ENCODE measurements around the gene LYST.
"Not testable (repeated sequence)": the region's sequence is repeated elsewhere in the genome, so short reads cannot be mapped to it uniquely, and the experiment has no call there.

The LYST gene

DNA sequence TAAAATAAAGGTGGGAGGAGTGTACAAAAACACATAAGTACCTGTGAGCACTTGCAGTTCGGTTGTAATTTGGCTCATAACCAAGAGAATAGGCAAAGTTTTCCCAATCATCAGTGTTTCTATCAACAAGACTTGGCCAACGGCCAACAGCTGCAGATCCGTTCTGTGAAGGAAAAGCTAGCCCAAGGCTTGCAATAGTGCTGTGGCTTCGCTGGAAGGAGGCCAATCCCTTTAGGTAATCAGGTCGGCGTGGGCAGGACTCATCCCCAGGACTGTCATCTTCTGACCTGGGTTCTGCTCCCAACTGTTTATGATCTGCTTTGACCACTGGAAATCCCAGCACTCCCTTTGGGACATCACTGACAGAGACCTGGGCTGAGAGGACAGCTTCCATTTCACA, 107.8 kb downstream of the LYST start:
- peak; percentile 78 for DNase-seq (ENCODE audit: low read depth)

DNA sequence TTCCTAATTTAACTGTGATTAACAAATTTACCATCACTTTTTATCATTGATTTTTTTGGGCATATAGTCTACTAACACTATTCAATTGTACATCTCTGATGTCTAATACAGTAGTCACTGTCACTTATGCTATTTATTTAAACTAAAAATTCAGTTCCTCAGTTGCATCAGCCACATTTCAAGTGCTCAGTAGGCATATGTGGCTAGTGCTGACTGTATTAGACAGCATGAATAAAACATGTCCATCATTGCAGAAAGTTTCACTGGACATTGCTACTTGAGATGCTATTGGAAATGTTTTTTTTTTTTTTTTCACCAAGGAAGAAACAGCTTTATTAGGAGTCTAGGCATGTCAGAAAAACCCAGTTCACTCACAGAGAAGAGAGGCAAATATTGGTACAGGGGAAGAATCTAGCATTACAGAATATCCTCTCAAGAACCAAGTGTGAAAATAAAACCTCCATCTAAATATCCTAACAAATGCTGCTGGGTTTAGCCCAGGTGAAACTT, 109.1 kb downstream of the LYST start:
- DNase-seq (ENCODE audit: low read depth) = no peak

DNA sequence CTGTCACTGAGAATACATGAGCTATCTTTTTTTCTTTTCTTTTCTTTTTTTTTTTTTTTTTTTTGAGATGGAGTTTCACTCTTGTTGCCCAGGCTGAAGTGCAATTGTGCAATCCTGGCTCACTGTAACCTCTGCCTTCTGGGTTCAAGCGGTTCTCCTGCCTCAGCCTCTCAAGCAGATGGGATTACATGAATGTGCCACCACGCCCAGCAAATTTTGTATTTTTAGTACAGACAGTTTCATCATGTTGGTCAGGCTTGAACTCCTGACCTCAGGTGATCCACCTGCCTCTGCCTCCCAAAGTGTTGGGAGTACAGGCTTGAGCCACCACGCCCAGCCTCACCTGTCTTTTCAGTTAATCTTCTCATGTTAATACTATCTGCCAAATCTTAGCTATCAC, 112.5 kb downstream of the LYST start:
- not testable (repeated sequence) for DNase-seq (ENCODE audit: low read depth)

DNA sequence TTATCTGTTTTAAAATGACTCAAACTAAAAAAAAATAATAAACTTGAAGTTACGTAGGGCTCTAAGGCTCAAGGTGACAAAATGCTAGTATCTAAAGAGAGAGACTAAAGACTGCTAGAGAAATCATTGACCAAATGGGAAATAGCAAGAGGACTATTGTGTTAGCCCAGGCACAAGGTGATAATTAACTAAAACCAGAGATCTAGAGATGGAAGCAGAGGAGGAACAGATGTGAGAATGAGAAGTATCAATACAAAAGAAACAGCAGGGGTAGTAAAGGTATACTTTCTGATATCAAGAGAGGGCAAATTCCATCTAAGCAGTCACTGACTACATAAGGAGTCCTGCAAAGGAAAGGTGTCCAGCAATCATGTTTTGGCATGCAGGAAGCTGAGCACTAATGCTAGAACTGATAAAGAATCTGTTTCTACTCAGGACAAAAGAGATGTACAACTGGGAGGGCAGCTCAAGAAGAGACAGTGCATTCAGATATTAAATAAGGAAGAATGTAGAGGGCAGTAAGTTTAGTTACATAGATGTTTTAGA, 116.9 kb downstream of the LYST start:
- DNase-seq (ENCODE audit: low read depth) = no peak

DNA sequence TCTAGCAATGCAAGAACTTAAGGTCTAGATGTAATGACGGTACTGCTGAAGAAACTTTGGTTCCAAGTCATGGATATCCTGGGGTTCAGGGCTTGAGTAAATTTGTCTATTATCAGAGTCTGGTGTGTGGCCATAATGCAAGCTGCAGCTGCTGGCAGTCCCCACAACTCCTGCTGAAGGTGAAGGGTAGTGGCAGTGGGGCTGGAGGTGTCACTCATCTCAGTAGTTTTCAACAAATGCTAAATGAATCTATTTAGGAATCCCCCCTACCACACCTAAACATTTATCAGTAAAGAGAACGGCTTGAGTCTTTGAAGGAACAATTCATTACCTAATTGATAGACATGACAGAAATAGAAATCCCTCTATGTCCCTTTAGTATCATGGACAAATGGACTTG, 118.0 kb downstream of the LYST start:
- DNase-seq (ENCODE audit: low read depth) = no peak

DNA sequence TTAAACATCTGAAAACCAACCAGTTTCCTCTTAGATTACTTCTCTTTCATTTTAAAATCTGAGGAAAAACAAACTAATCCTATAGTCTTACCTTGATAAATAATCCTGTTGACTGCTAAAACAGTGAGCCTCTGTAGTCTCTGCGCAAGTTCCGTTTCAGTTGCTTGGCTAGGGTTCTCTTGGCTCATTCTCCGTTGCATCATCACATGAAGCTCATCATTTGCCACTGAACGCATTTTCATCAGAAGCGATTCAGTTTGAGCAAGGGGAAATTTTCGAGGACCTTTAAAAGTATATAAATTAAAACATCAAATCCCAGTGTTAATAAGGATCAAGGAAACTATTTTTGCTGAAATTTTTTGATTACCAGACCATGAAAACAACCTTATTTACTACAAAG, 120.5 kb downstream of the LYST start:
- no peak for DNase-seq (ENCODE audit: low read depth)

DNA sequence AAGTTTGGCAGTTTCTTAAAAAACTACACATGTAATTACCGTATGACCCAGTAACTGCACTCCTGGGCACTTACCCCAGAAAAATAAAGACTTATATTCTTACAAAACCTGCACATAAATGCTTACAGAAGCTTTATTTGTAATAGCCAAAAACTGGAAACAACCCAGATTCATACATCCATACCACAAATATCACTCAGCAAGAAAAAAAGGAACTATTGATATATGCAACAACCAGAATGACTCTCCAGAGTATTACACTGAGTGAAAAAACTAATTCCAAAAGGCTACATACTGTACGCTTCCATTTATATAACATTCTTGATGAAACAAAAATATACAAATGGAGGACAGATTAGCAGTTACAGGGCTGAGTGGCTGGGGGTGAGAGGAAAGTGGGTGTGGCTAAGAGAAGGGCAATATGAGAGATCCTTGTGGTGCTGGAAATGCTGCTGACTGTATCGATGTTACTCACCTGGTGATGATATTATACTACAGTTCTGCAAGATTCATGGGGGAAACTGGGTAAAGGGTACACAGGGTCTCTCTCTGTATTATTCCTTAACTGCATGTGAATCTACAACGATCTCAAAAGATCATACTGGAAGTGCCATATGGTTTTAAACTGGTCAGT, 121.1 kb downstream of the LYST start:
- peak; percentile 49 for DNase-seq (ENCODE audit: low read depth)

DNA sequence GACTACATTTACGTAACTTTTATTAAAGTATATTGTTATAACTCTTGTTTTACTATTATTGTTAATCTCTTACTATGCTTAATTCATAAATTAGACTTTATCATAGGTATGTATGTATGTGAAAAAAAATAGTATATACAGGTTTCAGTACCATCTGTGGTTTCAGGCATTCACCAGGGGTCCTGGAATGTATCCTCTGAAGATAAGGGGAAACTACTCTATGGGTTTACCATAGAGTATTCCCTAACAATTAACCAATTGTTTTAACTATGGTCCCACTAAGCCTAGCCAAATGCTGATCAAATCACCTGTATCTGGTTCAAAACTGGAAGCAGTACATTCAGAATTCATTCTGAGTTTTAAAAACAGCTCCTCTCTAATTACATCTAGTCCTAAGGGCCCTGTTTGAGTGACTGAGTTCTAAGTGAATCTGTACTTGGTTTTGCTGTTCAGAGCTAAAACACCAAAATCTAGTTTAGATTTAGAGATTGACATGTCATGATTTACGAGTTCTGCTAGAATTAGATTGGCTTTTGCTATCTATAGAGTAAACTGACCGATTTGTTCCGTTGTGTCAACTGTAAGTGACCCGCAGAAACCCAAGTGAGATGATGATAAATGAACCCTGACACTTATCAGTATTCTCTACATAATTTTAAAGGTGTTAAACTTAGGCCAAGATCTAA, 123.6 kb downstream of the LYST start:
- DNase-seq (ENCODE audit: low read depth) = no peak

DNA sequence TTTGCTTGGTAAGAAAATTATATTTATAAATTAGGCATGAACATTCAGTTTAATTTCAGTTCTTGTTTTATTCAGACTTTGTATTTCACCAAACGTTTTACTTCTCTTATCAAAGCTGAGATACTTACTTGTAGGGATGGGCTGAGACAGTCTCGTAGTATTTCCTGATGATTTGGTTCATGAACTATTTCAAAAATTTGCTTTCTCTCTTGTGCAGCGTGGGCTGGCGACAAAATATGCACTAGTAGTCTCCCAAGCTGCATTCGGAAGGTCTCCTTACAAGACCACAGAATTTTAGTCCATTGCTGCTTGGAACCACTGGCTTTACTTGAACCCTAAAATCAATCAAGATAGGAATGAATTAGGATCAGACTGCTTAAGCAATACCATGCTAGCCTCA, 125.4 kb downstream of the LYST start:
- peak; percentile 92 for DNase-seq (ENCODE audit: low read depth)

DNA sequence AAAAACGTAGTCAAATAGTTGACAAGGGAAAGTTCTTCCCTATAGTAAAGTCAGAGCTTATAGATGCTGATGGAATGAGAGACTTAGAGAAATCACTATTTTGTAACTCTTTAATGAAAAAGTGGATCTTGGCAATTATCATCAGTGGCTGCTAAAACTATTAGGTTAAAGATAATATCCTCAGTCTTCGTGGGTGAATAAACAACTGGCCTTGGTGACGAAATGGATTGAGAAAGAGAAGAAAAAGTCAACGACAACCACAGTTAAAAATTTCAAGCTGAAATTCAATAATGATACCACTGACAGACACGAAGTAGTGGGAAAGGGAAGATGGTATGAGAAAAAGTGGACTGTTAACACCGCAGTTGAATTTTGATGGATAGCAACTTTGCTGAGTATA, 127.1 kb downstream of the LYST start:
- peak; percentile 64 for DNase-seq (ENCODE audit: low read depth)

DNA sequence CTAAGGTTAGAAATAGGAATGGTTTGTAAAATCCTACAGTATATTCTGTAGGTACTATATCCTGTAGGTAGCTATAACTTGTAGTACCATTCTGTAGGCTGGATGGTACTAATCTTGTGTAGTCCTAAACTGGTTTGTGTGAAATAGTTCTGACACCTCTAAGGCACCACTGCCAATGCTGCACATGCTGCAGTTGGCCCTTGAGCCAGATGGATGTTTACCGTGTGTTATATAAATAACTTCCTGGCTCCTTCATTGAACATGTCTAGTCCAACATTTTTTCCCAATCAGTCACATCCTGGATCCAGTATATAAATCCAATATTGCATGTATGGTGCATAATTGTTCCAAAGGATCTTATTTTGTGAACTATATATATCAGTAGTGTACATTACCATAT, 127.6 kb downstream of the LYST start:
- peak; percentile 72 for DNase-seq (ENCODE audit: low read depth)

DNA sequence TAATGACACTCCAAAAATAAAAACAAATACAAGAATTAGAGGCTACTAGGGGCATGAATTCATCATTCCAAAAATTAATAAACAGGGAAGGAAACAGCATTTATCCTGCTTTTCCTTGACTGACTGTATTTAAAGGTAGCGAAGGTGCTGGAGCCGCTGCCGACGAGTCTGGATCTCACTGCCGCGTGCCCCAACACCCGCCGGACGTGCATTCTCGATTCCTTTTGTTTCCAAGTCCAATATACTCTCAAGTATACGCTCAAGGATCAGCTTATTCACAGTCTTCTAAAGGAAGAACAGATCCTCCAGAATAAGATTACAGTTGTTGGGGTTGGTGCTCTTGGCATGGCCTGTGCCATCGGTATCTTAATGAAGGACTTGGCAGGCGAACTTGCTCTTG, 129.0 kb downstream of the LYST start:
- DNase-seq (ENCODE audit: low read depth) = no peak

DNA sequence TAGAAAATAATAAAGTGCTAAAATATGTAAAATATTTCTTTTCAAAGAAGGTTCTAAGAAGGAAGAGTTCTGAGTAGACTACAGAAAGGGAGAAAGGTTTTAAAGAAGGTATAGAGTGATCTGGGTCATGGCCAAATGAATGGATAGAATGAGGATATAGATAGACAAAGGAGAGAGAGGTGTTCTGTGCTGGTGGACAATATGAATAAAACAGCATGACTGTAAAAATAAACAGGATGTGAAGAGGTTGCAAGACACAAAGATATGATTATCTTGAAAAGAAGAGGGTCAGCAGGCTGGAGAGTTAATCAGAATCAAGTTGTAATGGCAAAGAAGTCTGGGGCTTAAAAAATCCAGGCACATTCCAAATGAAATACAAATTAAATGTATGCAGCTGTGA, 130.4 kb downstream of the LYST start:
- no peak for DNase-seq (ENCODE audit: low read depth)

DNA sequence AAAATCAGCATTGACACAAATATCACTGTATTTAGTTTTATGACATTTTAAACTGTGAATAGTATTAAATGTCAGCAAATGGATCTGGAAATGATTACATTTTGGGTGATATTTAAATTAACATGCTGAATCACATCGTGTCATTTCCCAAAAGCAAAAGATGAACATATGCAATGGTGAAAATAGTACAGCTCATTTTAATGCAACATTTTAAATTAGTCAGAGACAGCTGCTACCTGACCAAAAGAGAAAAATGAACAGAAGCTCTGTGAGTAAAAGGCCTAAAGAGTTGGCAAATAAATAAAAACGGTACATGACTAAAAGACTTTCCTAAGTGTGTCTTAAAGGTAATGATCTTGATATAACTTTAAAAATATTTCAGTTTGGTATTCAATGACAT, 131.1 kb downstream of the LYST start:
- DNase-seq (ENCODE audit: low read depth) = no peak

DNA sequence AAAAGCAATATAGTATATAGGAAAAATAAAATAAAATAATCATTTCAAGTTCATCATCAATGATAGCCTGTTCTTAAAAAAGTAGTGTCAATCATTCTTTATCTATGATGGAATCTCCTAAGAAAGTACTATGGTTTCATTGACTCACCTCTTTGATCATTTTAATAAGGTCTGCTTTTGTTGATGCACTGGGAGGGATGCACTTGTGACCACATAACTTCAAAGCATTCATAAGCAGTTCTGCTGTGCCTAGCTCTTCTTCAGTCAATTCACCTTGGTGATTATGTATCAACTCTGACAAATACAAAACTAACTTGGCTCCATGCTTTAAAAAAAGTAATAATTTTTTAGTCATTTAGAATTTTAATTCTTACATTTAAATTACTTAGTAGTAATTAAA, 132.4 kb downstream of the LYST start:
- no peak for DNase-seq (ENCODE audit: low read depth)

DNA sequence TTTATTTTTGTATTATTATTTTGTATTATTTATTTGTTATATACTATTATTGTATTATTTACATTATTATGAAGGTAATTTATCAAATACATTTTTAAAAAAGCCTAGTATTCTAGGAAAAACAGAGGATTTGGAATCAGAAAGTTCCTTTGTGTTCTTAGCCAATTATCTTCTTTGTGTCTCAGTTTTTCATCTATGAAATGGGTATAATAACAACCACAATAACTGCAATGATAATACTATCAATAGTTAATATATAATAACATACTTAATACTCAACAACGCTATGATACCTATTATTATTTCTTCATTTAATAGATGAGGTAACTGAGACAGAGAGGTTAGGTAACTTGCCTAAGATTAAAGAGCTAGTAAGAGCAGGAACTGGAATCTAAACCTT, 136.7 kb downstream of the LYST start:
- no peak for DNase-seq (ENCODE audit: low read depth)

DNA sequence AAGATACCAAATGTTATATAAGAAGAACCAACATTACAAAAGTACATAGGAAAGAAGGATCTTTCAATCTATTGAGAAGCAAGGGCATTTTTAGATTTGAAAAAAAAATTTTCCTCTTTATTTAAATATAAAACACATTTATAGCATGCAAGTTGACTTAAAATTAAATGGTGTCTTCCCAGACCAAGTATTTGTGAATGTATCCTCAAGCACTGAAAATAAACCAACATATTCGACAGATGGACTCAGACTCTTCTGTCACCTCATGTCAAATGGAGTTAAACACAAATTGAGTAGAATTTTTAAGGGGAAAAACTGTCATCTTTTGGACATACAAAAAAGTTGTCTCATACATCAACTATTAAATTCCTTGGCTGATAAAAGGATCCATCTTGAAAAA, 140.1 kb downstream of the LYST start:
- DNase-seq (ENCODE audit: low read depth) = no peak

DNA sequence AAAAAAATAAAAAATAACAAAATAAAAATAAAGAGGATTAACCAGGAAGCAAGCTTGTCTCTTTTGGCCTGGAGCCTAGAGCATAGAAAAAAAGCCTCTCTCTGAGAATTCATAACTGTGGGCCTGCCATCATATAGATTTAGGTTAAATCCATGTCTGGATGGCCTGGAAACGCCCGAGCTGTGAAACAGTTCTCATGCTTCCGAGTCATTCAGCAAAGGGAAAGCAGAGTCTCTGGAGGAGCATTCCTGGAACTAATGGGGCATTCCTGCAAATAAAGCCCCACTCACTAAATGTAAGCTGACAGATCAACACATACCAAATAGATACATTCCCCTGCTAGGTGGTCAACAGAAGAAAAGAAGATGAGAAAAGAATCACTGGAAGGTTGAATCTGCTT, 141.3 kb downstream of the LYST start:
- DNase-seq (ENCODE audit: low read depth) = no peak

DNA sequence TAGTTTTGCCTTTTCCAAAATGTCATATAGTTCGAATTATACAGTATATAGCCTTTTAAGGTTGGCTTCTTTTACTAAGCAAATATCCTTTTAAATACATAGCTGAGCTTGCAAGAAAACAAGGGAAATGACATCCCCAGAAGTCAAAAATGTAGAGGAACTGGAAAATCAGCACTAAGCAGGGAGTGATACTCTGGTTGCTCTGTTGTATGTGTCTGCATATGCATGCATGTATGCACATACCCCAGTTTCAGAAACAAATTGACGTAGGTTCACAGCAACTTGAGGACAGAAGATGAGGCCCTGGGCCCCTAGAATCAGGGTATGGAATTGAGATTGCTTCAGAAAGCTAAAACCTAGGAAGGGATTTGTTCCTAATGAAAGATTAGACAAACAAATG, 142.0 kb downstream of the LYST start:
- no peak for DNase-seq (ENCODE audit: low read depth)

DNA sequence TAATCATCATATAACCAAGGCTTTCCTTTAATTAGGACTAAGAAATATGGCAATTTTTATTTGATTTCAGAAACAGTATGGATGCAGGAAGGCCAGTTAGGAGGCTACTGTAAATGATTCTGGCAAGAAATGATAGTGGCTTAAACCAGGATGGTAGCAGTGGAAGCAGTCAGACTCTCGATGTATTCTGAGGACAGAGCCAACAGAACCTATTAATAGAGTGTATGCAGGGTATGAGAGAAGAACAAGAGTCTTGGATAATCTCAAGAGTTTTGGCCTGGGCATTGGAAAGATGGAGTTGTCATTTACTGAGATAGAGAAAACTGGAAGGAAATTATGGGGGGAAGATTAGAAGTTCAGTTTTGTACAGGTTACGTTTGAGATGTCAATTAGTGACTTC, 143.8 kb downstream of the LYST start:
- no peak for DNase-seq (ENCODE audit: low read depth)

DNA sequence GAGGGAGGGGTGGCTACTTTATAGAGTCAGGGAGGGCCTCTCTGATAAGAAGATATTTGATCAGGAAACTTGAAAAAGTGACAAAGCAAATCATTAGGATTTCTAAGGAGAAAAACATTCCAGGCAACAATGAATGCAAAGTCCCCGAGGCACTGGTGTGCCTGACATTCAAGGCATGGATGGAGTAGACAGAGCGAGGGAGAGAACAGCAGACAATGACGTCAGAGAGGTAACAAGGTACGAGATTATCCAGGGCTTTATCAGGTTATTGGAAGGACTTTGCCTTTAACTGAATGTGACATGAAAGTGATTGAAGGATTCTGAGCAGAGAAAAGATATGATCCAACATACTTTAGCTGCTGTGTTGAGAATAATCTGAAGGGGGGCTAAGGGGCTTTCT, 144.7 kb downstream of the LYST start:
- no peak for DNase-seq (ENCODE audit: low read depth)

DNA sequence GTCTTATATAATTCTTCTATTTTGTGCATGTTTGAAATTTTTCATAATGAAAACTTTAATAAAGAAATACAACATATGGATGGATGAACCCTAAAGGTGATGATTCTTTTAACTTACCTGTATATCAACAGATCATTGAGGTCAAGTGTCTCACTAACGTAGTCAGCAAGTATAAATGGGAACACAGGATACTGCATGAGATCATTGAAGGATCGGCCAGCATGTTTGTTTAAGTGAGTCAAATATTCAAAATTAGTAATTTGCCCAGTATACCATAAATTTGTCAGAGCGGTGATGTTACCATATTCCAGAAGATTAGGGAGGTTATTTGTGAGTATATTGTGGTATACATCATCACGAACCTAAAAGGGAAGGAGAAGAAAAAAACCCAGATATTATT, 146.2 kb downstream of the LYST start:
- peak; percentile 27 for DNase-seq (ENCODE audit: low read depth)

DNA sequence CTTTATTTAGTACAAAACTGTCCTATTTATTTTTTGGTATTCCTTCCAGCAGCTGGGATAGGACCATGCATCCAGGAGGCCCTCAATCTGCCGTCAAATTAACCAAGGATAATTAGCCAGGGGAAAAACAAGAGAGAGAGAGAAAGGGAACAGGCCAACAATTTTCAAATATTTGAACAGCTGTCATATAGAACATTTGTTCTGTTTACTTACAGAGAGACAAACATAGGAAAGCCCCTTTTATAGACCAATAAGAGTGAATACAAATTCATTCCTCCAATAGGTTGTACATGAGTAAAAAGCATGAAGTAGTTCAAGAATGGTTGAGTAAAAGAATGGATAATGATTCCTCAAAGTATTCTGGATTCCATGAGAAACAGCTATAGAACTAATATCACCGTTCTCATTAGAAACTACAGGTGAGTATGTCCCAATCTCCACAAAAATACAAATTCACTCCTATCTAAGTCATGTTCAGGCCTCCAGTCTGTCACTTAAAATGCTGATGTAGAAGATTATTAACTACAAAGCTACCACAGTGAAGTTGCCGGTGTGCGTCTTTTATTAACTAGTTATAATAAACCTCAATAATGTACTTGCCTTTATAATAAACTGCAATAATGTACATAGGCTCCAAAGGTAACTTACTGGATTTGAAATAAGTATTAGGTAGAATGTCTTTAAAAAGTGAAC, 152.4 kb downstream of the LYST start:
- no peak for DNase-seq (ENCODE audit: low read depth)
